NB4 (cell line): ENCODE results near the gene MEIOB.

Source experiments
- DNase-seq: peaks from one replicate; pipeline ENCODE4 v3.0.0; 2010; ENCODE audit warnings: low read depth
- H3K4me3 ChIP-seq: one replicate; pipeline ENCODE4 v1.5.1; 2011; ENCODE audit warnings: mild to moderate bottlenecking, low read depth, low read length, moderate library complexity
- CTCF ChIP-seq: IDR thresholded peaks from one replicate; pipeline ENCODE4 v1.5.1; 2012; ENCODE audit warnings: low read depth, low read length
- MAX ChIP-seq: IDR thresholded peaks from 2 replicates; pipeline ENCODE4 v1.6.1; 2011; ENCODE audit warnings: low read depth, low read length
- MYC ChIP-seq: IDR thresholded peaks from 2 replicates; pipeline ENCODE4 v1.6.1; 2011; ENCODE audit warnings: low read depth, low read length
- POLR2A ChIP-seq: IDR thresholded peaks from 2 replicates; pipeline ENCODE4 v1.6.1; 2011; ENCODE audit warnings: mild to moderate bottlenecking; ENCODE audit not compliant: insufficient read length; ENCODE audit errors: extremely low read depth

Gene MEIOB

GRCh38 chr16:1917665-1918350, 45.8 kb upstream of the MEIOB start:
- no peak overlapping the region for H3K4me3 ChIP-seq
- DNase-seq, result no peak
- no peak for TF ChIP-seq POLR2A
- no peak for TF ChIP-seq MAX
- no peak for TF ChIP-seq CTCF
- no peak for TF ChIP-seq MYC

GRCh38 chr16:1917056-1917664, 45.2 kb upstream of the MEIOB start:
- DNase-seq, result no peak
- no peak overlapping the region for H3K4me3 ChIP-seq
- TF ChIP-seq POLR2A, result no peak
- no peak for TF ChIP-seq CTCF
- no peak for TF ChIP-seq MAX
- no peak for TF ChIP-seq MYC

GRCh38 chr16:1916640-1916990, 44.7 kb upstream of the MEIOB start:
- H3K4me3 ChIP-seq, result no peak overlapping the region
- no peak for TF ChIP-seq CTCF
- TF ChIP-seq POLR2A, result no peak
- no peak for TF ChIP-seq MAX
- no peak for TF ChIP-seq MYC
- no peak for DNase-seq

- no peak overlapping the region for H3K4me3 ChIP-seq
- TF ChIP-seq MAX, result no peak
- no peak for TF ChIP-seq POLR2A
- TF ChIP-seq CTCF, result no peak
- TF ChIP-seq MYC, result no peak
- DNase-seq, result no peak
These were observed 44.0 kb upstream of the MEIOB start for GRCh38 chr16:1915732-1916639.

- no peak for DNase-seq
- H3K4me3 ChIP-seq, result no peak overlapping the region
- TF ChIP-seq MAX, result no peak
- no peak for TF ChIP-seq MYC
- TF ChIP-seq CTCF, result no peak
- no peak for TF ChIP-seq POLR2A
These were observed 43.0 kb upstream of the MEIOB start for GRCh38 chr16:1914988-1915387.
